Osteocyte (in vitro differentiated cells): ENCODE measurements around the gene MGA. TPM values are rescaled to one million over a fixed set of nuclear protein-coding genes. Genes with fewer than 3 reads are reported as not detected.

ENCODE experiments used
- DNase-seq: peaks from one replicate; pipeline ENCODE4 v3.0.0; 2021; ENCODE audit warnings: mixed read lengths; ENCODE audit not compliant: unreplicated experiment; ENCODE audit errors: extremely low spot score
- H3K27ac Mint-ChIP-seq: one replicate; pipeline ENCODE4 v1.8.0; 2021; ENCODE audit warnings: mild to moderate bottlenecking, mixed read lengths; ENCODE audit not compliant: unreplicated experiment
- H3K27me3 Mint-ChIP-seq: one replicate; pipeline ENCODE4 v1.8.0; 2021; ENCODE audit warnings: mixed read lengths; ENCODE audit not compliant: unreplicated experiment
- H3K36me3 Mint-ChIP-seq: one replicate; pipeline ENCODE4 v1.8.0; 2021; ENCODE audit warnings: mixed read lengths; ENCODE audit not compliant: unreplicated experiment
- H3K4me1 Mint-ChIP-seq: one replicate; pipeline ENCODE4 v1.8.0; 2021; ENCODE audit warnings: mixed read lengths; ENCODE audit not compliant: unreplicated experiment
- H3K4me3 Mint-ChIP-seq: one replicate; pipeline ENCODE4 v1.8.0; 2021; ENCODE audit warnings: mild to moderate bottlenecking, moderate library complexity, mixed read lengths; ENCODE audit not compliant: unreplicated experiment
- H3K9me3 Mint-ChIP-seq: one replicate; pipeline ENCODE4 v1.8.0; 2021; ENCODE audit warnings: mixed read lengths; ENCODE audit not compliant: unreplicated experiment
- CTCF ChIP-seq: fragments of 200-600 bp; sonication (generic); IDR thresholded peaks from 2 replicates; pipeline ENCODE4 v1.5.0; 2021; ENCODE audit warnings: antibody characterized with exemption, mild to moderate bottlenecking, moderate library complexity
- total RNA-seq: library from RNA; stranded (reverse); gene quantifications from 2 replicates; pipeline ENCODE4 v1.2.1, GENCODE V29; 2021

The MGA gene
- total RNA-seq, 1 donor from 2014 or later: 47.2 TPM

GRCh38 chr15:41789662-41790061, 129.5 kb downstream of the MGA start:
- no peaks in the 10 kb centered on the region for H3K9me3 Mint-ChIP-seq
- H3K36me3 Mint-ChIP-seq: no peaks in the 10 kb centered on the region
- H3K4me3 Mint-ChIP-seq: no peak overlapping the region
- peaks cover 47% of the 10 kb centered on the region for H3K4me1 Mint-ChIP-seq
- no peak overlapping the region for H3K27ac Mint-ChIP-seq
- no peaks in the 10 kb centered on the region for H3K27me3 Mint-ChIP-seq
- TF ChIP-seq CTCF: no peak
- DNase-seq: no peak

- Mint-ChIP-seq H3K36me3 (no peaks in the 10 kb centered on the region), H3K27ac (peak overlapping the region; percentile 83), H3K4me3 (no peak overlapping the region), H3K27me3 (no peaks in the 10 kb centered on the region), H3K9me3 (no peaks in the 10 kb centered on the region), H3K4me1 (peaks cover 50% of the 10 kb centered on the region)
- no peak for DNase-seq
- no peak for TF ChIP-seq CTCF
Measured at GRCh38 chr15:41790169-41790568, 130.0 kb downstream of the MGA start.

- H3K27me3 Mint-ChIP-seq: no peaks in the 10 kb centered on the region
- no peak for DNase-seq
- peak overlapping the region; percentile 83 for H3K27ac Mint-ChIP-seq
- no peaks in the 10 kb centered on the region for H3K36me3 Mint-ChIP-seq
- H3K4me3 Mint-ChIP-seq: peak overlapping the region; percentile 12
- TF ChIP-seq CTCF: no peak
- H3K4me1 Mint-ChIP-seq: peaks cover 55% of the 10 kb centered on the region
- H3K9me3 Mint-ChIP-seq: no peaks in the 10 kb centered on the region
Measured at GRCh38 chr15:41790756-41791546, 130.7 kb downstream of the MGA start.

DNA sequence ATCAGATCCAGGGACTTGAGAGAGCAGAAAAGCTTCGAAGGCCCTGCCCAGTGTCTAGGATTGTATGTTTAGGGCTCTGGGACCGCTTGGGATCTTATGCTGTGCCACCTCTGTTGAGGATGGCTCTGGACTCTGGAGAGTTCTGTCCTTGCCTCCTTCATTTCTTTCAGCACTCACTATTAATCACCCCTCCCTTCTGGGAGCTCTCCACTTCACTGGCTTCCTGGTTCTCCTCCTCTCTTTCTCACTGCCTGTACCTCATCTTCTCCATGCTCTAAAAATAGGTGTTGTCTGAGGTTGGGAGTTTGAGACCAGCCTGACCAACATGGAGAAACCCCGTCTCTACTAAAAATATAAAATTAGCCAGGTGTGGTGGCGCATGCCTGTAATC, 131.3 kb downstream of the MGA start:
- TF ChIP-seq CTCF: no peak
- Mint-ChIP-seq H3K27ac (peak overlapping the region; percentile 83), H3K4me3 (no peak overlapping the region), H3K9me3 (no peaks in the 10 kb centered on the region), H3K36me3 (no peaks in the 10 kb centered on the region), H3K4me1 (peaks cover 61% of the 10 kb centered on the region), H3K27me3 (no peaks in the 10 kb centered on the region)
- no peak for DNase-seq

GRCh38 chr15:41792000-41792637, 131.9 kb downstream of the MGA start:
- DNase-seq: no peak

More at GRCh38 chr15:41792000-41792637, 131.9 kb downstream of the MGA start:
- no peaks in the 10 kb centered on the region for H3K9me3 Mint-ChIP-seq
- H3K36me3 Mint-ChIP-seq: no peaks in the 10 kb centered on the region
- H3K27ac Mint-ChIP-seq: peak overlapping the region; percentile 83
- TF ChIP-seq CTCF: no peak
- peaks cover 67% of the 10 kb centered on the region for H3K4me1 Mint-ChIP-seq
- H3K4me3 Mint-ChIP-seq: no peak overlapping the region
- no peaks in the 10 kb centered on the region for H3K27me3 Mint-ChIP-seq
